Endothelial cell of umbilical vein (primary cell): ENCODE results near the gene SMIM38.

Source experiments
- CTCF ChIP-seq, 2 donors: IDR thresholded peaks; 1 replicate in 1 of 2; 2 replicates in 1 of 2; pipeline ENCODE4 v1.5.1; 2011; ENCODE audit warnings: low read length in 2 of 2, mild to moderate bottlenecking in 2 of 2, moderate library complexity in 2 of 2, control low read depth in 1 of 2, inconsistent platforms in 1 of 2, low read depth in 1 of 2; ENCODE audit not compliant: insufficient read depth in 1 of 2; ENCODE audit errors: extremely low read depth in 1 of 2
- EZH2 ChIP-seq: IDR thresholded peaks from 2 replicates; pipeline ENCODE4 v1.6.1; 2012; ENCODE audit warnings: borderline replicate concordance, low read depth, mild to moderate bottlenecking, moderate library complexity, low read length, inconsistent platforms; ENCODE audit not compliant: severe bottlenecking
- POLR2AphosphoS5 ChIP-seq: IDR thresholded peaks from 2 replicates; pipeline ENCODE4 v1.6.1; 2012; ENCODE audit warnings: low read depth, mild to moderate bottlenecking, control low read depth, low read length, moderate library complexity; ENCODE audit not compliant: insufficient read depth

DNA sequence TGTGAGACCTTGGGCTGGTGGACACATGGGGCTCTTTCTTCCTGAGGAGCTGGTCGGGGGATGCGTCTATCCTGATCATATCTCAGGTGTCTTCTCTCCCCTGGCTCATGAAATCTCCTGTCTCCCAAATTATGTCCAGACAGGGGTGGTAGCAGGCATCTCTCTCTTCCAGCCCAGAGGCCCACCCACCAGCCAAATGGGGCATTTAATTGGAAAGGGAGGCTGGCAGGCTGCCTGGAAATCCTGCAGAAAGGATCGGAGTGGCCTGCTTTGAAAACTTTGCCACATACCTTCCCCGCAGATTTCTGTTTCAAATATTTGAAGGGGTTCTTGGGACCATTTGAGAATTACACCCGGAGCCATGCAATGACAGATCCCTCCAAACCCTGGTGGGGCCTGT is 37.4 kb downstream of the SMIM38 start:
- TF ChIP-seq POLR2AphosphoS5 (no peak), CTCF (IDR thresholded peaks at IDR 0.05; ENCODE audit: extremely low read depth in 1 of 2, insufficient read depth in 1 of 2, low read depth in 1 of 2, low read length in 2 of 2) (no peak), EZH2 (no peak)
